Activated CD8-positive, alpha-beta T cell treated with anti-CD3 and anti-CD28 coated beads for 36 hours (primary cell): ENCODE data around the gene ADCY4. TPM values are rescaled to one million over a fixed set of nuclear protein-coding genes. Genes with fewer than 3 reads are reported as not detected.
"Not testable (repeated sequence)": the region's sequence is repeated elsewhere in the genome, so short reads cannot be mapped to it uniquely, and the experiment has no call there.

ENCODE experiments used
- ATAC-seq: fragments of 200-7000 bp; cut with Tn5 transposase; one replicate; pipeline ENCODE4 v1.10.0; 2021; ENCODE audit warnings: mild to moderate bottlenecking, moderate library complexity
- CTCF ChIA-PET: fragments of 350-600 bp; sonication (Branson Sonifier 250); formaldehyde crosslinking; loops from one replicate; lab custom pipeline; 2021; ENCODE audit warnings: antibody characterized with exemption; lab: Charles Lee
- POLR2A ChIA-PET: fragments of 350-600 bp; sonication (Branson Sonifier 250); formaldehyde crosslinking; loops from one replicate; lab custom pipeline; 2021; ENCODE audit warnings: antibody characterized with exemption; lab: Charles Lee
- DNase-seq: peaks from one replicate; pipeline ENCODE4 v3.0.0-alpha.2; 2020
- H3K27ac Mint-ChIP-seq: one replicate; pipeline ENCODE4 v1.8.0; 2021; ENCODE audit warnings: mild to moderate bottlenecking, mixed read lengths
- H3K27me3 Mint-ChIP-seq: one replicate; pipeline ENCODE4 v1.8.0; 2021; ENCODE audit warnings: mixed read lengths
- H3K36me3 Mint-ChIP-seq: one replicate; pipeline ENCODE4 v1.8.0; 2021; ENCODE audit warnings: low read depth, mixed read lengths
- H3K4me1 Mint-ChIP-seq: one replicate; pipeline ENCODE4 v1.8.0; 2021; ENCODE audit warnings: low read depth, mixed read lengths
- H3K4me3 Mint-ChIP-seq: one replicate; pipeline ENCODE4 v1.8.0; 2021; ENCODE audit warnings: mild to moderate bottlenecking, moderate library complexity, mixed read lengths
- H3K9me3 Mint-ChIP-seq: one replicate; pipeline ENCODE4 v1.8.0; 2021; ENCODE audit warnings: mixed read lengths
- CTCF ChIP-seq: fragments of 200-600 bp; IDR thresholded peaks from one replicate; pipeline ENCODE4 v1.8.0; 2022; ENCODE audit warnings: antibody characterized with exemption, mild to moderate bottlenecking
- intact Hi-C: fragments of 100-400 bp; cut with micrococcal nuclease; formaldehyde crosslinking; loops from one replicate; pipeline ENCODE4 v1.10.0; 2022
- total RNA-seq, 2 experiments: library from RNA; stranded (reverse); gene quantifications; one replicate each; pipeline ENCODE4 v1.2.3, GENCODE V29; 2021

The ADCY4 gene
- total RNA-seq, 2 experiments from 2014 or later: 1.3 to 1.5 TPM

GRCh38 chr14:24377126-24377525 lies 42.3 kb upstream of the ADCY4 start:
- ChIA-PET POLR2A (no interaction called here), CTCF (interaction anchor here (1.1 to 2.9 kb wide), 4 partner anchors 15 to 55 kb away, joined by 3 to 10 read pairs (median 6); no protein-coding TSS in a partner anchor)
- no peaks in the 10 kb centered on the region for H3K9me3 Mint-ChIP-seq
- H3K27ac Mint-ChIP-seq: no peak overlapping the region
- no peaks in the 10 kb centered on the region for H3K4me1 Mint-ChIP-seq
- H3K4me3 Mint-ChIP-seq: no peak overlapping the region
- ATAC-seq (no peak), DNase-seq (no peak)
- no peaks in the 10 kb centered on the region for H3K27me3 Mint-ChIP-seq
- intact Hi-C loops: no loop called here
- TF ChIP-seq CTCF: no peak
- H3K36me3 Mint-ChIP-seq: no peaks in the 10 kb centered on the region

DNA sequence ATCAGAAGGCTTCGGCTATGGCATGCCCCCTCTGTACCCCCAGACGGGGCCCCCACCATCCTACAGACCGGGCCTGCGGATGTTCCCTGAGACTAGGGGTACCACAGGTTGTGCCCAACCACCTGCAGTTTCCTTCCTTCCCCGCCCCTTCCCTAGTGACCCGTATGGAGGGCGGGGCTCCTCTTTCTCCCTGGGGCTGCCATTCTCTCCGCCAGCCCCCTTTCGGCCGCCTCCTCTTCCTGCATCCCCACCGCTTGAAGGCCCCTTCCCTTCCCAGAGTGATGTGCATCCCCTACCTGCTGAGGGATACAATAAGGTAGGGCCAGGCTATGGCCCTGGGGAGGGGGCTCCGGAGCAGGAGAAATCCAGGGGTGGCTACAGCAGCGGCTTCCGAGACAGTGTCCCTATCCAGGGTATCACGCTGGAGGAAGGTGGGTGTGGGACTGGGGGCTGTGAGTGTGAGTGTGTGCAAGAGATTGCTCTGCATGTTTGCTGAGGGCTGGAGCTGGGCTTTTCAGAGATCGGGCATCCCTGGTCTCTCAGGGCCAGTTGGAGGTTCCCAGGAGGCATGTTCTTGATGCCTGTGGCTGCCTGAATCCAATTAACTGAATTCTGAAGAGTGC lies 41.7 kb upstream of the ADCY4 start:
- Mint-ChIP-seq H3K27ac (no peak overlapping the region), H3K4me1 (no peaks in the 10 kb centered on the region), H3K9me3 (no peaks in the 10 kb centered on the region), H3K27me3 (no peaks in the 10 kb centered on the region), H3K4me3 (no peak overlapping the region), H3K36me3 (no peaks in the 10 kb centered on the region)
- POLR2A ChIA-PET: no interaction called here
- ATAC-seq: no peak
- no peak for DNase-seq
- intact Hi-C loops: no loop called here
- no peak for TF ChIP-seq CTCF
- CTCF ChIA-PET: interaction anchor here (1.1 to 2.9 kb wide), 3 partner anchors 26 to 55 kb away, joined by 3 to 10 read pairs (median 7); no protein-coding TSS in a partner anchor

DNA sequence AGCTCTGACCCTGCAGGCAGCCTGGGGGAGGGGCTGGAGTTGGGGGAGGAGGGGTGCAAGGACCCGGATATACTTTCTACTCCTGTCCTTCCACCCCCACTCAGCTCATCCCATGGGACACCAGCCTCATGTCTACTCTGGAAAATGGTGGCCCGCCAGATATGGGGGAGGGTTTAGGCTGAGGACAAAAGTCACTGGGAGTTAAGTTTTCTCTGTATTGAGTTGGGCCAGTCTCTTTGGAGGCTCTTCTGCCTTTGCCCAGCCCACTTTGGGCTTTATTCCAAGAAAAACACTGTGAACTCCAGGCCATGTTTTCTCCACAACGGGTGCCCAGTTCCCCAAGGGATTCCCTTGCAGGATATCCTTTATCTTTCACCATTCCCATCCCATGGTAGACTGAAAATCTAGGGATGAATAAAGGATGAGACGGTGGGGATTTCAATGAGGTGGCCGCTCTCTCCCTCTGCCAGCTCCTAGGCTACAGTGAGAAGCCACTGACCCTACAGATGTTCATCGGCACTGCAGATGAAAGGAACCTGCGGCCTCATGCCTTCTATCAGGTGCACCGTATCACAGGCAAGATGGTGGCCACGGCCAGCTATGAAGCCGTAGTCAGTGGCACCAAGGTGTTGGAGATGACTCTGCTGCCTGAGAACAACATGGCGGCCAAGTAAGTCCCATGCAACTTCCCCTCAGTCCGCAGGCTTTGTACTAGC lies 38.0 kb upstream of the ADCY4 start:
- CTCF ChIA-PET: interaction anchor here (4.7 to 6.3 kb wide), 2 partner anchors 39 to 58 kb away, joined by 23 to 30 read pairs; partner anchors contain the start of gene ADCY4
- H3K4me1 Mint-ChIP-seq: peaks cover 6% of the 10 kb centered on the region
- ATAC-seq: no peak
- no peak for TF ChIP-seq CTCF
- intact Hi-C loops: loop anchor here (5.0 kb wide), 1 partner anchor 36 kb away; the partner anchor contains the start of genes ADCY4 and RIPK3
- no peak overlapping the region for H3K4me3 Mint-ChIP-seq
- H3K27me3 Mint-ChIP-seq: peaks cover 6% of the 10 kb centered on the region
- POLR2A ChIA-PET: interaction anchor here (1.2 kb wide), 1 partner anchor 16 kb away, joined by 3 read pairs; no protein-coding TSS in a partner anchor
- no peak for DNase-seq
- H3K9me3 Mint-ChIP-seq: no peaks in the 10 kb centered on the region
- no peak overlapping the region for H3K27ac Mint-ChIP-seq
- no peaks in the 10 kb centered on the region for H3K36me3 Mint-ChIP-seq

GRCh38 chr14:24371605-24372004 lies 36.7 kb upstream of the ADCY4 start:
- Mint-ChIP-seq H3K27me3 (peaks cover 18% of the 10 kb centered on the region), H3K4me1 (peaks cover 18% of the 10 kb centered on the region)
- H3K36me3 Mint-ChIP-seq, H3K9me3 Mint-ChIP-seq, H3K4me3 Mint-ChIP-seq, DNase-seq, H3K27ac Mint-ChIP-seq, ATAC-seq, POLR2A ChIA-PET: not testable (repeated sequence)
- CTCF ChIA-PET: interaction anchor here (0.9 to 6.3 kb wide), 4 partner anchors 32 to 60 kb away, joined by 3 to 30 read pairs (median 15); partner anchors contain the start of genes ADCY4 and RIPK3
- intact Hi-C loops: loop anchor here (5.0 kb wide), 1 partner anchor 34 kb away; the partner anchor contains the start of genes ADCY4 and RIPK3

- Mint-ChIP-seq H3K9me3 (no peaks in the 10 kb centered on the region), H3K27me3 (peaks cover 23% of the 10 kb centered on the region), H3K27ac (no peak overlapping the region), H3K4me3 (no peak overlapping the region), H3K36me3 (no peaks in the 10 kb centered on the region), H3K4me1 (peaks cover 23% of the 10 kb centered on the region)
- POLR2A ChIA-PET: interaction anchor here (1.6 kb wide), 1 partner anchor 59 kb away, joined by 4 read pairs; the partner anchor contains the start of gene KHNYN
- intact Hi-C loops: loop anchor here (5.0 kb wide), 1 partner anchor 33 kb away; the partner anchor contains the start of genes ADCY4 and RIPK3
- TF ChIP-seq CTCF: no peak
- CTCF ChIA-PET: interaction anchor here (1.0 to 6.3 kb wide), 4 partner anchors 13 to 61 kb away, joined by 3 to 30 read pairs (median 15); partner anchors contain the start of gene ADCY4
- ATAC-seq (no peak), DNase-seq (no peak)
Observed at GRCh38 chr14:24370748-24371147, 35.9 kb upstream of the ADCY4 start.
